ENCODE measurements around the gene KAT5.
A peak's percentile ranks its signal among the peaks of the same experiment; 100 is the strongest.
"Not testable (repeated sequence)": the region's sequence is repeated elsewhere in the genome, so short reads cannot be mapped to it uniquely, and the experiment has no call there.

The KAT5 gene

GRCh38 chr11:65698205-65698604 lies 13.8 kb upstream of the KAT5 start:
- Mint-ChIP-seq H3K4me3 (no peak overlapping the region), H3K27ac (no peak overlapping the region), H3K9me3 (no peaks in the 10 kb centered on the region)

GRCh38 chr11:65699306-65699705 lies 12.7 kb upstream of the KAT5 start:
- H3K27ac Mint-ChIP-seq = no peak overlapping the region
- CTCF ChIA-PET = no interaction called here
- no peaks in the 10 kb centered on the region for H3K4me1 Mint-ChIP-seq
- no peaks in the 10 kb centered on the region for H3K9me3 Mint-ChIP-seq
- H3K27me3 Mint-ChIP-seq = peaks cover 56% of the 10 kb centered on the region
- no peaks in the 10 kb centered on the region for H3K36me3 Mint-ChIP-seq
- no peak overlapping the region for H3K4me3 Mint-ChIP-seq
- DNase-seq = no peak

More at GRCh38 chr11:65698205-65698604, 13.8 kb upstream of the KAT5 start:
- H3K27me3 Mint-ChIP-seq = peaks cover 57% of the 10 kb centered on the region
- CTCF ChIA-PET = no interaction called here
- no peaks in the 10 kb centered on the region for H3K4me1 Mint-ChIP-seq
- DNase-seq = no peak
- H3K36me3 Mint-ChIP-seq = no peaks in the 10 kb centered on the region

- CTCF ChIA-PET = no interaction called here
- no peak overlapping the region for H3K4me3 Mint-ChIP-seq
Measured at GRCh38 chr11:65700399-65700798, 11.7 kb upstream of the KAT5 start.

GRCh38 chr11:65701686-65702085 lies 10.4 kb upstream of the KAT5 start:
- H3K9me3 Mint-ChIP-seq = no peaks in the 10 kb centered on the region
- H3K27me3 Mint-ChIP-seq = peaks cover 47% of the 10 kb centered on the region
- no peak for DNase-seq
- CTCF ChIA-PET = no interaction called here
- H3K4me1 Mint-ChIP-seq = no peaks in the 10 kb centered on the region
- no peak overlapping the region for H3K4me3 Mint-ChIP-seq
- no peak overlapping the region for H3K27ac Mint-ChIP-seq
- H3K36me3 Mint-ChIP-seq = no peaks in the 10 kb centered on the region

More at GRCh38 chr11:65700399-65700798, 11.7 kb upstream of the KAT5 start:
- Mint-ChIP-seq H3K4me1 (no peaks in the 10 kb centered on the region), H3K9me3 (no peaks in the 10 kb centered on the region), H3K36me3 (no peaks in the 10 kb centered on the region), H3K27ac (no peak overlapping the region), H3K27me3 (peaks cover 50% of the 10 kb centered on the region)
- DNase-seq = no peak

- DNase-seq = no peak
- no peak overlapping the region for H3K27ac Mint-ChIP-seq
- no peaks in the 10 kb centered on the region for H3K36me3 Mint-ChIP-seq
- peaks cover 42% of the 10 kb centered on the region for H3K27me3 Mint-ChIP-seq
- CTCF ChIA-PET = interaction anchor here (1.2 to 3.7 kb wide), 5 partner anchors 8 to 341 kb away, joined by 3 to 13 read pairs (median 9); partner anchors contain the start of gene KAT5
- H3K9me3 Mint-ChIP-seq = no peaks in the 10 kb centered on the region
- H3K4me3 Mint-ChIP-seq = no peak overlapping the region
- no peaks in the 10 kb centered on the region for H3K4me1 Mint-ChIP-seq
Measured at GRCh38 chr11:65703846-65704245, 8.2 kb upstream of the KAT5 start.

GRCh38 chr11:65706303-65706763 lies 5.7 kb upstream of the KAT5 start:
- DNase-seq = peak; percentile 88
- peaks cover 21% of the 10 kb centered on the region for H3K27me3 Mint-ChIP-seq
- CTCF ChIA-PET = interaction anchor here (0.7 to 3.7 kb wide), 13 partner anchors 11 to 282 kb away, joined by 3 to 14 read pairs (median 5); no protein-coding TSS in a partner anchor
- not testable (repeated sequence) for H3K4me3 Mint-ChIP-seq, H3K36me3 Mint-ChIP-seq, H3K27ac Mint-ChIP-seq, H3K9me3 Mint-ChIP-seq, H3K4me1 Mint-ChIP-seq

GRCh38 chr11:65707002-65707401 lies 5.0 kb upstream of the KAT5 start:
- not testable (repeated sequence) for H3K4me3 Mint-ChIP-seq, H3K9me3 Mint-ChIP-seq, DNase-seq, H3K27ac Mint-ChIP-seq, H3K36me3 Mint-ChIP-seq
- CTCF ChIA-PET = interaction anchor here (1.6 to 1.9 kb wide), 2 partner anchors 70 to 73 kb away, joined by 3 to 4 read pairs; partner anchors contain the start of gene AP5B1
- Mint-ChIP-seq H3K4me1 (peaks cover 11% of the 10 kb centered on the region), H3K27me3 (peaks cover 25% of the 10 kb centered on the region)

GRCh38 chr11:65708451-65708850 lies 3.6 kb upstream of the KAT5 start:
- H3K4me3 Mint-ChIP-seq = no peak overlapping the region
- peaks cover 9% of the 10 kb centered on the region for H3K36me3 Mint-ChIP-seq
- no peaks in the 10 kb centered on the region for H3K9me3 Mint-ChIP-seq
- peaks cover 23% of the 10 kb centered on the region for H3K4me1 Mint-ChIP-seq
- CTCF ChIA-PET = interaction anchor here (1.9 kb wide), 1 partner anchor 72 kb away, joined by 4 read pairs; the partner anchor contains the start of gene AP5B1
- H3K27ac Mint-ChIP-seq = no peak overlapping the region
- peaks cover 18% of the 10 kb centered on the region for H3K27me3 Mint-ChIP-seq
- no peak for DNase-seq

GRCh38 chr11:65709661-65710060 lies 2.4 kb upstream of the KAT5 start:
- DNase-seq = no peak
- Mint-ChIP-seq H3K4me1 (peaks cover 30% of the 10 kb centered on the region), H3K36me3 (peaks cover 19% of the 10 kb centered on the region), H3K27ac (no peak overlapping the region), H3K27me3 (peaks cover 16% of the 10 kb centered on the region), H3K4me3 (no peak overlapping the region), H3K9me3 (no peaks in the 10 kb centered on the region)
- CTCF ChIA-PET = interaction anchor here (4.3 kb wide), 1 partner anchor 108 kb away, joined by 33 read pairs; no protein-coding TSS in a partner anchor

GRCh38 chr11:65710421-65710820 lies 1.6 kb upstream of the KAT5 start:
- no peaks in the 10 kb centered on the region for H3K9me3 Mint-ChIP-seq
- CTCF ChIA-PET = interaction anchor here (1.6 to 4.3 kb wide), 5 partner anchors 60 to 174 kb away, joined by 4 to 33 read pairs (median 24); no protein-coding TSS in a partner anchor
- H3K4me3 Mint-ChIP-seq = peak overlapping the region; percentile 38
- peaks cover 33% of the 10 kb centered on the region for H3K4me1 Mint-ChIP-seq
- no peak for DNase-seq
- H3K36me3 Mint-ChIP-seq = peaks cover 25% of the 10 kb centered on the region
- peaks cover 16% of the 10 kb centered on the region for H3K27me3 Mint-ChIP-seq
- peak overlapping the region; percentile 26 for H3K27ac Mint-ChIP-seq

- Mint-ChIP-seq H3K27ac (peak overlapping the region; percentile 98), H3K9me3 (no peaks in the 10 kb centered on the region), H3K36me3 (peaks cover 44% of the 10 kb centered on the region), H3K4me1 (peaks cover 41% of the 10 kb centered on the region), H3K27me3 (peaks cover 11% of the 10 kb centered on the region), H3K4me3 (peak overlapping the region; percentile 87)
- DNase-seq = no peak
- CTCF ChIA-PET = interaction anchor here (0.6 to 4.3 kb wide), 17 partner anchors 8 to 424 kb away, joined by 3 to 33 read pairs (median 4); partner anchors contain the start of gene RNASEH2C
Measured at GRCh38 chr11:65712633-65713076, 603 bp downstream of the KAT5 start.

GRCh38 chr11:65713212-65713969 lies 1.3 kb downstream of the KAT5 start:
- CTCF ChIA-PET = interaction anchor here (1.5 to 4.3 kb wide), 5 partner anchors 57 to 171 kb away, joined by 4 to 33 read pairs (median 24); no protein-coding TSS in a partner anchor
- H3K27me3 Mint-ChIP-seq = peaks cover 9% of the 10 kb centered on the region
- peaks cover 46% of the 10 kb centered on the region for H3K4me1 Mint-ChIP-seq
- peaks cover 47% of the 10 kb centered on the region for H3K36me3 Mint-ChIP-seq
- H3K27ac Mint-ChIP-seq = peak overlapping the region; percentile 98
- DNase-seq = no peak
- H3K4me3 Mint-ChIP-seq = peak overlapping the region; percentile 87
- H3K9me3 Mint-ChIP-seq = no peaks in the 10 kb centered on the region

- no peaks in the 10 kb centered on the region for H3K9me3 Mint-ChIP-seq
- no peak overlapping the region for H3K27ac Mint-ChIP-seq
- peaks cover 5% of the 10 kb centered on the region for H3K27me3 Mint-ChIP-seq
- H3K4me1 Mint-ChIP-seq = peaks cover 56% of the 10 kb centered on the region
- no peak for DNase-seq
- H3K36me3 Mint-ChIP-seq = peaks cover 56% of the 10 kb centered on the region
- peak overlapping the region; percentile 53 for H3K4me3 Mint-ChIP-seq
- CTCF ChIA-PET = interaction anchor here (1.5 kb wide), 1 partner anchor 66 kb away, joined by 8 read pairs; no protein-coding TSS in a partner anchor
Measured at GRCh38 chr11:65714433-65714832, 2.4 kb downstream of the KAT5 start.

- Mint-ChIP-seq H3K9me3 (no peaks in the 10 kb centered on the region), H3K4me1 (peaks cover 56% of the 10 kb centered on the region), H3K27me3 (peaks cover 5% of the 10 kb centered on the region), H3K36me3 (peaks cover 58% of the 10 kb centered on the region), H3K27ac (peak overlapping the region; percentile 80), H3K4me3 (no peak overlapping the region)
- CTCF ChIA-PET = interaction anchor here (1.6 kb wide), 1 partner anchor 54 kb away, joined by 5 read pairs; no protein-coding TSS in a partner anchor
- no peak for DNase-seq
Measured at GRCh38 chr11:65716302-65716701, 4.2 kb downstream of the KAT5 start.
